Small intestine (tissue), 7 donors: ENCODE data around the gene ENPEP. TPM values are rescaled to one million over a fixed set of nuclear protein-coding genes. Genes with fewer than 3 reads are reported as not detected.

Source experiments
- DNase-seq, 2 donors: peaks; one replicate each; pipeline versions ENCODE4 v3.0.0 to v3.0.0-alpha.2; 2013
- FAIRE-seq: peaks from 2 replicates; lab custom pipeline; 2012; peaks lifted over from hg19 to GRCh38; lab: Jason Lieb, UNC
- H3K27ac ChIP-seq, 3 donors: one replicate each; pipeline ENCODE4 v1.5.1; 2013; ENCODE audit warnings: low read length in 2 of 3, mild to moderate bottlenecking in 2 of 3, control low read depth in 1 of 3, inconsistent platforms in 1 of 3, low read depth in 1 of 3, moderate library complexity in 1 of 3
- H3K27me3 ChIP-seq, 3 donors: one replicate each; pipeline ENCODE4 v1.6.1; 2013; ENCODE audit warnings: low read length in 3 of 3, inconsistent platforms in 1 of 3; ENCODE audit not compliant: control insufficient read depth in 3 of 3, insufficient read depth in 3 of 3
- H3K36me3 ChIP-seq, 3 donors: one replicate each; pipeline ENCODE4 v1.6.1; 2013; ENCODE audit warnings: low read length in 3 of 3, inconsistent platforms in 1 of 3, low read depth in 1 of 3, mild to moderate bottlenecking in 1 of 3, moderate library complexity in 1 of 3; ENCODE audit not compliant: control insufficient read depth in 3 of 3, insufficient read depth in 2 of 3
- H3K4me1 ChIP-seq, 3 donors: one replicate each; pipeline ENCODE4 v1.6.1; 2013; ENCODE audit warnings: low read length in 2 of 3, inconsistent platforms in 1 of 3, low read depth in 1 of 3, mild to moderate bottlenecking in 1 of 3, moderate library complexity in 1 of 3; ENCODE audit not compliant: control insufficient read depth in 3 of 3, insufficient read depth in 2 of 3
- H3K4me3 ChIP-seq, 3 donors: one replicate each; pipeline ENCODE4 v1.5.1; 2013; ENCODE audit warnings: low read length in 3 of 3, control low read depth in 1 of 3, inconsistent platforms in 1 of 3, low read depth in 1 of 3, mild to moderate bottlenecking in 1 of 3, moderate library complexity in 1 of 3
- H3K9me3 ChIP-seq, 2 donors: one replicate each; pipeline ENCODE4 v1.6.1; 2013; ENCODE audit warnings: low read depth in 1 of 2, low read length in 1 of 2; ENCODE audit not compliant: control insufficient read depth in 2 of 2, insufficient read depth in 1 of 2
- WGBS, 3 donors: extraction: QIAGEN DNeasy Blood & Tissue Kit; methylation state at CpG; one replicate each; pipeline ENCODE4 v1.1.7; 2013; 5-methylcytosine and 5-hydroxymethylcytosine counted together
- polyA plus RNA-seq, 4 donors: library from polyadenylated mRNA; stranded (reverse) in 3 of 4; unstranded in 1 of 4; fragments of 200-250 nt in 3 of 4; fragments of 120-200 nt in 1 of 4; gene quantifications; one replicate each; pipeline versions ENCODE4 v1.2.1 to v1.2.3, GENCODE V29; 2013
- donor health status: healthy with polysubstance abuse.
- donor health status: control.
- donor health status: control.
- donor health status: Bipolar disorder and iron deficiency.
- donor health status: healthy.

ENPEP gene
- polyA plus RNA-seq, 4 donors, result 26.9 to 79.4 (median 45.5) TPM

DNA sequence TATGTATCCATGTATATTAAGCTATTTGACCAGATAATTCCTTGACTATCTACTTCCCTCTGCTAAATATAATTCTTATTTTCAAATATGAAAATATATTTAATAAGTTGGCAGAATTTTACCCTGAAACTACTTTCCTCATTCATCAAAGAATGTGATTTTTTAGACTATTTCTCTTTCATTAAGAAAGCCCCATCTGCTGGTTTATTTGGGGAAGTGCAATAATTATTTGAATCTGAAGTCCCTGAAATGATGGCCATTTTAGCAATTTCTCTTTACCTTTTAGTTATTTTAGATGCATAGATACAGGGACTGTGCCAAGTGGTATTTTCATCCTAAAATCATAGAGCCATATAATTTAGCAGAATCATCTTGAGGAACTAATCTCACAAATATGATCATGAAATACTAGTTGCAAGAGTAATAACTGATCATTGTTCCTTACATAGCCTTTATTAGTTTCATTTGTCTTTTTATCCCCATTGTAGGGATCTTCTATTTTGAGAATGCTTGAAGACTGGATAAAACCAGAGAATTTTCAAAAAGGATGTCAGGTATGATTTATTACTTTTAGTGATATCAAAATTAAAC, 39.0 kb downstream of the ENPEP start:
- no peak overlapping the region for H3K4me3 ChIP-seq
- peaks cover 0 to 2% (median 0%) of the 10 kb centered on the region in 3 donors for H3K36me3 ChIP-seq
- DNase-seq (peak; percentile 40 to 45), FAIRE-seq (peak; percentile 93)
- H3K9me3 ChIP-seq, result no peaks in the 10 kb centered on the region
- no peak overlapping the region for H3K27ac ChIP-seq
- peaks cover 0 to 2% (median 0%) of the 10 kb centered on the region in 3 donors for H3K4me1 ChIP-seq
- no peaks in the 10 kb centered on the region for H3K27me3 ChIP-seq

DNA sequence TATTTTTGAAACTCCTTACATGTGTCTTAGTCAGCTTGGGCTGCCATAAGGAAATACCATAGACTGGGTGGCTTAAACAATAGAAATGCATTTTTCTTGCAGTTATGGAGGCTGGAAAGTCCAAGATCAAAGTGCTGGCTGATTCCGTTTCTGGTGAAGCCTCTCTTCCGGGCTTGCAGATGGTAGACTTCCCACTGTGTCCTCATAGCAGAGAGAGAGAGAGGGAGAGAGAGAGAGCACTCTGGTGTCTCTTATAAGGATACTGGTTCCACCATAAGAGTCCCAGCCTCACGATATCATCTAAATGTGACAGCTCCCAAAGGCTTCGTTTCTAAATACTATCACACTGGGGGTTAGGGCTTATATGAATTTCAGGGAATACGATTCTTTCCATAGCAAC, 39.7 kb downstream of the ENPEP start:
- Histone ChIP-seq H3K36me3 (peaks cover 0 to 2% (median 0%) of the 10 kb centered on the region in 3 donors), H3K4me3 (peak overlapping the region in 1 of 3 donors; percentile 15), H3K27ac (peak overlapping the region in 2 of 3 donors; percentile 1 to 76), H3K4me1 (no peaks in the 10 kb centered on the region), H3K9me3 (no peaks in the 10 kb centered on the region), H3K27me3 (no peaks in the 10 kb centered on the region)
- WGBS, 3 donors, result 21 to 51% (median 26%) methylated on average over 5 of the region's 5 CpGs
- DNase-seq (peak in 1 of 2 donors; percentile 42), FAIRE-seq (no peak)

DNA sequence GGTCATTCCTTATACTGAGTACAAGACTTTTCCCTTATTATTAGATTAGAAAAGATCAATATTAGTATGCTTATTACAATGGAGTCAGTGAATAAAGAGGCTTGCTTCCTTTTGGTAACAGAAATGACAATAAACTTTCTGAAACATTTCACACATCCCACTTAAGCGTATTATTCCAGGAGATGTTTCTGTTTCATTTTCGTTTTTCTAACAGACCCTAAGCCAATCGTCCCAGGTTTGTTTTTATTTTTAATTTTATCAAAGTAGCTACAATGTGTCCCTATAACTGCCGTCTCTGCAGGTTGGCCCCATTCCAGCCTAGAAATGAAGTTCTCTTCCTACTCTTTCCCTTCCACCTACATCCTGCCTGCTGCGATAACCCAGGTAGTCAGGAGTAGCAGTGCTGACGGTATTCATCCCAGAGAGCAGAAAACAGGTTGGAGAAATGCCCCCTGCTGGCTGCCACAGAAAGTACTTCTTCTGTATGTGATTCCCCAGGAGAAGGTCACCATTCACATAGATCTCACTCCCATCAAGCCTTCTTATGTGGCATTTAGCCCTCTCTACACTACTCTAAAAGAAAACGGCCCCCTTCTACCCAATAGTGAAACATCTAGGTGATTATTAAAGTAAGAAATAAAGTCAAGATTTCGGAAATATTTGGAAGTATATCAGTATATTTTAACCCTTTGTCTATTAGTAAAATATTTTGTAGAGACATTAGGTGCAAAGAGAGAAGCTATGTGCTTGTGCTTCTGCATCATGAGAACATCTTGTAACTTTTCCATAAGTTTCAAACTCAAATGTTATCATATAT, 40.4 kb downstream of the ENPEP start:
- Histone ChIP-seq H3K4me3 (peak overlapping the region in 2 of 3 donors; percentile 33 to 41), H3K27me3 (no peaks in the 10 kb centered on the region), H3K27ac (peak overlapping the region; percentile 1 to 57 (median 22)), H3K9me3 (no peaks in the 10 kb centered on the region), H3K36me3 (peaks cover 0 to 4% (median 0%) of the 10 kb centered on the region in 3 donors), H3K4me1 (no peaks in the 10 kb centered on the region)
- no peak for FAIRE-seq
- WGBS, 3 donors, result 8 to 14% (median 8%) methylated on average over 8 of the region's 8 CpGs
- peak; percentile 89 to 91 for DNase-seq

DNA sequence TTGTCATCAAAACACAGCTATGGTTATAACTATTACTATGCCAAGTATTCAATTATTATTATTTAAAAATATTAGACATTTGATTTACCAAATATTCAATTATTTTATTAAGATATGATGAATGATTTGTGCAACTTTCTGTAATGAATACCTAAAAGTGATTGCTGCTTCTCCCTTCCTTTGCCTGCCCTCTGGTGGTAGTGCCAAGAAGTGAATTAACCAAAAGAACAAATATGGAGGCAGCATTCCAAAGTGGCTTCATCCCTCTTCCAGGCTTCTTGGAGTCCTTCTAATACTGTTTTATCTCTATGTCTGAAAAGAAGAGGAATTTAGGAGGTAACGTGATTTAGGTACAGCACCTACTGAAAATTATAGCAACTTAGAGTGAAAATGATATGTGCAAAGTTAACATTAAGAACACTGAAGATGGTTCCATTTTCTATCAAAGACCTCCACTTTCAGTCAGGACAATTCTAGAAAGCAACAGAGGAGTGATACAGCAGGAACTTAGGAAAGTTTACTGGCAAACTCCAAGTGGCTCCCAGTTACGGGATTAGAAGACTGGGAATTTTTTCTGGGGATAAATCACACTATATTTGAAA, 43.0 kb downstream of the ENPEP start:
- Histone ChIP-seq H3K27ac (no peak overlapping the region), H3K4me3 (no peak overlapping the region), H3K27me3 (peaks cover 0 to 2% (median 0%) of the 10 kb centered on the region in 3 donors), H3K36me3 (peaks cover 0 to 8% (median 0%) of the 10 kb centered on the region in 3 donors), H3K9me3 (no peaks in the 10 kb centered on the region), H3K4me1 (no peaks in the 10 kb centered on the region)
- 86 to 90% (median 89%) methylated on average over 2 of the region's 2 CpGs for WGBS, 3 donors
- FAIRE-seq, result peak; percentile 10
- DNase-seq, result peak in 1 of 2 donors; percentile 46

DNA sequence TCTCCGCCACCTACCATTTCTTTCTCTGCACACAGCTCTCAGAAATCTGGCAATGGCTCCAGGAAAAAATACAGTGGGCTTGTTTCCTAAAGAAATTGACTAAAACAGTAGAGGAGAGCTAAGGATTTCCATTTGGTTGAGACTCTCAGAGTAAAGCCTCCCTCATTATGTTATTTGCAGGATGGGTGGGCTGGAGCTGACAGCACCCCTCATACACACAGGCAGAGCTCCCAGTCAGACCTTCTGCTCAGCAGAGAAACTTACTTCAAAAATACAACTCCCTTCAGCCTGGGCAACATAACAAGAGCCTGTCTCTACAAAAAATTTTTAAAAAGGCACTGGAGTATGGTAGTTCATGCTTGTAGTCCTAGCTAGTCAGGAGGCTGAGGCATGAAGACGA, 44.9 kb downstream of the ENPEP start:
- WGBS, 3 donors, result 88 to 92% (median 92%) methylated on average over 2 of the region's 2 CpGs
- H3K27ac ChIP-seq, result no peak overlapping the region
- H3K27me3 ChIP-seq, result peaks cover 0 to 2% (median 0%) of the 10 kb centered on the region in 3 donors
- H3K4me1 ChIP-seq, result no peaks in the 10 kb centered on the region
- FAIRE-seq (no peak), DNase-seq (no peak)
- H3K9me3 ChIP-seq, result no peaks in the 10 kb centered on the region
- no peak overlapping the region for H3K4me3 ChIP-seq
- peaks cover 0 to 11% (median 0%) of the 10 kb centered on the region in 3 donors for H3K36me3 ChIP-seq

DNA sequence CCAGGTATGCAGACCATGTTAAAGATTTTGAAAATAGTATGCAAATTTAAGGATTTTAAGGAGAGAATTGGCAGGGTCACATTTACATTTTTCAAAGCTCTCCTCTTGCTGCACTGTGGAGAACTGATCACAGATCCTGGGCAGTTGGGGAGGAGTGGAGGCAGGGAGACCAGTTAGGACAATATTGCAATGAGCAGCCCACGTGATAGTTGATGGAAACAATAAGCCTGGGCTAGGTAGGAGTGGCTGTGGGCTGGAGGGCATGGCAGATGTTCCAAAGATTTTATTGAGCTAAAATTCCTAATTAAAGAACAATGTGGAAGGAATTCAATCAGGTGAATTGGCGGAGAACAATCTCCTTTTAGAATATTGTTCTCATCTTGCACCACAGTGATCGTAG, 50.6 kb downstream of the ENPEP start:
- no peak overlapping the region for H3K27ac ChIP-seq
- H3K27me3 ChIP-seq, result peaks cover 0 to 2% (median 0%) of the 10 kb centered on the region in 3 donors
- WGBS, 3 donors, result 91% methylated on average over 3 of the region's 3 CpGs
- H3K36me3 ChIP-seq, result peaks cover 0 to 11% (median 0%) of the 10 kb centered on the region in 3 donors
- H3K4me1 ChIP-seq, result no peaks in the 10 kb centered on the region
- DNase-seq (no peak), FAIRE-seq (no peak)
- no peak overlapping the region for H3K4me3 ChIP-seq
- no peaks in the 10 kb centered on the region for H3K9me3 ChIP-seq

DNA sequence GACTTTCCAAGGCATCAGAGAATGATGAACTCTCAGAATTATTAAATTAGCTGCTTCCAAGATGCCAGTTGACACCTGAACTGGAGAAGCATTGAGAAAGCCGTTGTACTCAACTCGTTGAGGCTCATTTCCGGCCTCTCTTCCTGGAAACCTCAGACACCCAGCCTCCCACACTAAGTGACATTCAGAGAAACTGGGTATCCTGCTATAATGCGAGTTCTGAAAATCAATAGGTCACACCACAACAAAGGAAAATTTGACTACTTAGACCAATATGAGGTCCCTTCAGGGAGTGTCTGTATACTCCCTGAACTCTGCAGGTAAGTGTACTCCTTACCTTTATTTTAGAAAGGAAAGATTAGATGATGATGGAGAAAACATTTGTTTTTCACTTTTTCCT, 51.2 kb downstream of the ENPEP start:
- peaks cover 0 to 11% (median 0%) of the 10 kb centered on the region in 3 donors for H3K36me3 ChIP-seq
- no peak for DNase-seq
- peaks cover 0 to under 1% (median 0%) of the 10 kb centered on the region in 3 donors for H3K27me3 ChIP-seq
- H3K27ac ChIP-seq, result no peak overlapping the region
- H3K4me1 ChIP-seq, result no peaks in the 10 kb centered on the region
- H3K9me3 ChIP-seq, result no peaks in the 10 kb centered on the region
- FAIRE-seq, result no peak
- WGBS, 3 donors, result 68 to 82% (median 76%) methylated on average over 4 of the region's 4 CpGs
- H3K4me3 ChIP-seq, result no peak overlapping the region

DNA sequence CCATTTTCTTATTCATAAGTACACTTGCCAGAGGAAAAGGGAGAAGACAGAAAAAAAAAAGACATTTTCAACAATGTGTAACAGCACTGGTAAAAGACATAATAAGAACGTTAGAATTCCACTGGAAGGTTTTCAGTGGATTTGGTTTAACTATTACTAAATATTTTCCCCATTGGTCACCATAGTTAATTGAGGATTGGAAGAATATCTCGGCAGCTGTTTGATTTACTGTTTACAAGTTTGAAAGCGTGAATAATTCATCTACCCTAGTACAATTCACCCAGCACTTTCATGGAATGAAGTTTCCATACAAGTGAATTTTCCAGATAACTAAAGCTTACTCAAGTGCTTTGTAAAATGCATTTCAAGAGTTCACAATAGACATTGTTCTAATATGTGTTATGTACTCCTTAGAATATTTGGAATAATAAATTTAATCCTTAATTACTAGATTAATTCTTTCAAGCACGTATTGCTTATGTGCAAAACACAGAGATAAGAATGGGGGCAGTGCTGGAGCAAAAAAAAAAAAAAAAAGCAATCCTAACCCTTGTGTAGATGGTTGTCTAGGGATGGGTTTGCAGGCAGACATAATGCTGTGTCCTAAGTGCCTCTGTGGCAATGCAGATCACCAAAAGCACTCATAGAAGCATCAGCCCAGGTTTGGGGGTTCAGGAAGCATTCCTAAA, 57.1 kb downstream of the ENPEP start:
- DNase-seq, result no peak
- WGBS, 3 donors, result 57 to 73% (median 66%) methylated on average over 4 of the region's 4 CpGs
- Histone ChIP-seq H3K9me3 (no peaks in the 10 kb centered on the region), H3K4me3 (no peak overlapping the region), H3K27ac (no peak overlapping the region), H3K36me3 (peaks cover 0 to 2% (median 0%) of the 10 kb centered on the region in 3 donors), H3K4me1 (no peaks in the 10 kb centered on the region), H3K27me3 (no peaks in the 10 kb centered on the region)
- FAIRE-seq, result no peak
